HG03432 (cell line): Measurements from ENCODE around the gene ACTR5.
A peak's percentile ranks its signal among the peaks of the same experiment; 100 is the strongest.

Experiments used
- ATAC-seq: cut with Tn5 transposase; IDR thresholded peaks from one replicate; pipeline ENCODE4 v1.9.1; 2021; ENCODE audit warnings: mild to moderate bottlenecking, moderate library complexity; ENCODE audit not compliant: unreplicated experiment

ACTR5 gene

DNA sequence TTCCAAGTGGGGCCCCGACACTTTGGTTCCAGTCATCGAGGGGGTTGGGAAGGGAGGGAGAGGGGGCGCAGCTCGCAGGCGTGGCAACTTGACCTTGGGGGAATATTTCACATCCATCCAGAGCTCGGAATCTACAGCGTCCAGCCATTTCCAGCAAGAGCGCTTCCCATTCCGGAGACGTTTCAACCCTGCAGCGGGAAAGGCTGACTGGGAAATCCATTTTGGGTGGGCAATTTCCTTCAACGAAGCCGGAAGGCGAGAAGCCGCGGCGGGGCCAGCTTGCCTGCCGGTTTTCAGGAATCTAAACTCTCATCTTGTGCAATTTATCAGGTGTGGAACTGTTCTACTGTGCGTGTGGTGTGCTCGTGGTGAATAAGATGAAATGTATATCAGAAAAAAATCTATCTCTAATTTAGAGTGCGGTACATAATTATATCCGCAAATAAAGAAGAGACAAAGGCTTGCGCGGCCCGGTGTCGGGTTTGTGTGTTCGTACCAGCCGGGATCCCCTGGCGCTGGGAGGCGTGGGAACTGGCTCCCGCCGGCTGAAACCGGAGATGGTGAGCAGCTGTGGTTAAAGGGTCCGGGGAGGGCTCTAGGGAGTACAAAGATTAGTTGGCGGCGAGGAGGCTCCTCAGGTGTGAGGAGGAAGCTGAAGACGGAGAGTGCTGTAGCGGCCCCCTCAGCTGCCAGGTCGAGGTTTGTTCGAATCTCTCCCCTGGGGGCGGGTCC lies 19.2 kb upstream of the ACTR5 start:
- ATAC-seq = no peak

DNA sequence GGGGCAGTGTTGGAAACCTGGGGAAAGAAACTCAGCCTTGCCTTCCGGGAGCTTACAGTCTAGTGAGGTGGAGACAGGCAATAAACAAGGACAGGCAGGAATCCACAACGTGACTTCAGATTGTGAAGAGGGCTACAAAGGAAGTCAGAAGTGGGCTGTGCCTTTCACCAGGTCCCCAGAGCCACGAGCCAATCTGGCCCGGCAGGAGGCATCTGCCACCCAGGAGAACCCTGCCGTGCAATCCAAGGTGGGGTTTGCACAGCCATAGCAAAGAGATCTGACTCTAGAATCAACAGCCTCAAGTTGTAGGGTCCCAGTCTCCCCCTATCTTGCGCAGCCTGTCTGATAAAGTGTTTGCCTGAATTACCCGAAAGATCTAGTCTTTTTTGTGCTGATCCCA lies 18.5 kb upstream of the ACTR5 start:
- ATAC-seq = no peak

DNA sequence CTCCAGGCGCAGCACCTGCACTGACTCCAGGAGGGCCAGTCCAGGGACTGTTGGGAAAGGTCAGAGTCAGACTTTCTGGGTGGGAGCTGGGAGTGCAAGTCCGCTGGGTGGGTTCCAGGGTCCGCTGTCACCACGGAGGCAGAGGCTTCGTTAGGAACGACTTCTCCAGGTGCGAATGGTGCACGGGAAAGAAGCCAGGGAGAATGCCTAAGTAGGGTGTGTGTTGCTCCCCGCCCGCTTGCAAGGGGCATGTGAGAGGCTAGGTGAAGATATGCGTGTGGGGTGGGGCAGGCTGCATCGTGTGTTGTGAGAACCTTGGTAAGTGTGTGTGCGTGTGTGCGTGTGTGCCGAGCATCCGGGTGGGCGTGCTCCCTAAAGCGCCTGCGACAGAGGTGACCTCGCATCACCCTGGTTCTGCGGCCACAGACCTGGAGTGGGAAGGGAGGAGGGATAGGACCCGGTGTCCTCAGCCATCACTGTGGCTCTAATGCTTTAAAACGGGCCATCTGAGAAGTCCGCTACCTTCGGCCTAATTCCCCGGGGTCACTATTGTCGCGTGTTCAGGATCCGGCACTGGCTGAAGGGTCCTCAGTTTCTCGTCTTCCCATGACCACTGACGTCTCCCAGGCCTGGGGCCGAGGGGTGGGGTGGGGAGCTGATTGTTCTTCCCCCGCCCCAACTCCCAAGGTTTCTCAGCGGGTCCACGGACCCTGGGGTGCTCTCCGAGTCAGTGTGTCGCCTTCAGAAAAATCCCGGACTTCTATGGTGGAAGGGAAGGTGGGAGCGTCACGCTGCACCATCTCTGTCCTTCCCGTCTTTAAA lies 17.9 kb upstream of the ACTR5 start:
- ATAC-seq = no peak

DNA sequence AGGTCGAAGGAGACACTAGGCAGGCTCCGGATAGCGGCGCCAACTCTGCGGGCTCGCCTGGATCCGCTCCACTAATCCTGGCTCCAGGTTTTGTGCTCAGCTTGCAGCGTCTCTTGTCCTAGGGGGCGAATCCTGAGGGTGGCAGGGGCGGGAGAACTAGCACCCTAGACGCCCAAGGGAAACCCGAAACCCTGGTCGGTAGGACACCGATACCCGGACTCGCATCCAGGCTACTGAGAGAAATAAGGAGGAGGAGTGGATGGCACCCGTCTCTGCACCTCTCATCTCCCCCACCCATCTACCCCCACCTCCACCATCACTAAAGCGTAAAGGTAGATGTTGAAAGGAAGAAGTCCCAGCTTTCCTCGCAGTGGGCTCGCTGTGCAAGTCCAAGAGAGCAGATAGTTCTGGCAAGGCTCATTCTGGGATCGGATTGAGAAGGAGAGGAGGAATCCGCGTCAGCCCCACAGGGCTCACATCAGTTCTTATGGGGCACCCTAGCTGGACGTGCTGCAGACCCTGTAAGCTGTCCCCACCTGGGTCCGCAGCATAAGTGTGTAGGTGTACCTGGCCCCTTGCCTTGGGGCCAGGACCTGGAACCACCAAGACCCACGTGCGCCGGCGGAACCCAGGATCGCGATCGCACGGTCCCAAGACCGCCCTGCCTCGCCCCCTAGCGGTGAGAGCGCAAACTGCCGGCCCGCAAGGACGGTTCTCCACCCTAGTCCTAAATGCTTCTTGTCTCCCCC lies 17.1 kb upstream of the ACTR5 start:
- ATAC-seq = peak; percentile 71

DNA sequence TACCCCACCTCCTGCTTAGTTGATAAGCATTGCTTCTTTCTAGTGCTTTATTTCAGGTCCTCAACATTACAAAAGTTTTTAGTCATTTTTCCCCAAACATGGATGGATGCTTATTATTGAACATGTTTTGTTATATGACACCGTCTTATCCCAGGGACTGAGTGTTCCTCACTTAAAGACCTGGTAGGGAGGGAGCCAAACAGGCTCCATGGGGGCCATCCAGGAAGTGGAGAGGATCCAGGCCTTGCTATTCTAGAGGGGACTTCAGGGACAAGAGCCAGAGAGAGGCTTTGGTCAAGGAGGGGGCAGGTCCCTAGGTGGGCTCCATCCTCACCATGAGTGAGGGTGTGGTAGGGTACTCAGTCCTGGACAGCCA lies 16.5 kb upstream of the ACTR5 start:
- ATAC-seq = no peak

DNA sequence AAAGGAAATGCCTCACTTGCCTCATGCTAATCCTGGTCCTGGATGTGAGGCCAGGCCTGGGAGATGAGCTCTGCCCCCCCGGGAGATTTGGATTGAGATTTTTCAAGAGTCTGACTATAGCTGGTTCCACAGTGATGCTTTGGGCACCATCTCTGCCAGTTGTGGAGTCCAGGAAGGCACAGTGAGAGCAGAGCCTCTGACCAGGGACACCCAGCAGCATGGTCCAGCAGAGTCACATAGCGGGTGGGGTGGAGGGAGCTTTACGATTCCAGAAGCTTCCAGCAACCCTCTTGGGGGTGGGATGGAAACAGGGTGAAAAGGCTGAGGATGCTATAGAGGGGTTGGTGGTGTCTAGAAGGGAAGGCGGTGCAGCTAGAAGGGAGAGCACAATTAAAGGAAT lies 15.3 kb upstream of the ACTR5 start:
- ATAC-seq = no peak

DNA sequence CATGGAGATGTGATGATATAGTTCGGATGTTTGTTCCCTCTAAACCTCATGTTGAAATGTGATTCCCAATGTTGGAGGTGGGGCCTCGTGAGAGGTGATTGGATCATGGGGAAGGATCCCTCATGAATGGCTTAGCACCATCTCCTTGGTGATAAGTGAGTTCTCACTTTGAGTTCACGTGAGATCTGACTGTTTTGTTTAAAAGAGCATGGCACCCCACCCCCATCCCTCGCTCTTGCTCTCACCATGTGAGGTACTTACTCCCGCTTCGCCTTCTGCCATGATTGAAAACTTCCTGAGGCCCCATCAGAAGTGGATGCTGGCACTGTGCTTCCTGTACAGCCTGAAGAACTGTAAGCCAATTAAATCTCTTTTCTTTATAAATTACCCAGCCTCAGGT lies 13.1 kb upstream of the ACTR5 start:
- ATAC-seq = no peak

DNA sequence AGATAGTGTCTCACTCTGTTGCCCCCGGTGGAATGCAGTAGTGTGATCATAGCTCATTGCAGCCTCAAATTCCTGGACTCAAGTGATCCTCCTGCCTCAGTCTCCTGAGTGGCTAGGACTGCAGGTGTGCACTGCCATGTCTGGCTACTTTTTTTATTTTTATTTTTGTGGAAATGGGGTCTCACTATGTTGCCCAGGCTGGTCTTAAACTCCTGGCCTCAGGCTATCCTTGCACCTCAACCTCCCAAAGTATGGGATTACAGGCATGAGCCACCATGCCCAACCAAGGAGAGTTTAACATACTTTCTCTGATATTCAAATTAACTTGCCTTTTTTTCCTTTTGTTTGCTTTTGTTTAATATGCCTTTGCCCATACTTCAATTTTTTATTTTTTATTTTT lies 10.4 kb upstream of the ACTR5 start:
- ATAC-seq = no peak

DNA sequence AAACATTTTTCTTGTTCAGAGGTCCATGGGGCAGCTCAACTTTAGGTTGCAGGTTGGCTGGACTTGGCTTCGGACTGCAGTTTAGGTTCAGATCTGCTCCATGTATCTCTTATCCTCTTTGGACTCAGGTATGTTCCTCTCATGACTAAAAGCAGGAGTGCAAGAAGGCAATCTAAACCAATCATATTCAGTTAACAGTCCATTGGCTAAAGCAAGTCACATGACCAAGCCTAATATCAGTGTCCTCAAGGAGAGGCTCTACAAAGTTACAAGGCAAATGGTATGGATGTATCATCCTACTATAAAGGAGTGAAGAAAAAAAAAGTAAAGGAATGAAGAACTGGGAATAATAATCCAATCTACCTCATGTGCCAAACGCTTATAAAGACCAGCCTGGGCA lies 2.5 kb upstream of the ACTR5 start:
- no peak for ATAC-seq

DNA sequence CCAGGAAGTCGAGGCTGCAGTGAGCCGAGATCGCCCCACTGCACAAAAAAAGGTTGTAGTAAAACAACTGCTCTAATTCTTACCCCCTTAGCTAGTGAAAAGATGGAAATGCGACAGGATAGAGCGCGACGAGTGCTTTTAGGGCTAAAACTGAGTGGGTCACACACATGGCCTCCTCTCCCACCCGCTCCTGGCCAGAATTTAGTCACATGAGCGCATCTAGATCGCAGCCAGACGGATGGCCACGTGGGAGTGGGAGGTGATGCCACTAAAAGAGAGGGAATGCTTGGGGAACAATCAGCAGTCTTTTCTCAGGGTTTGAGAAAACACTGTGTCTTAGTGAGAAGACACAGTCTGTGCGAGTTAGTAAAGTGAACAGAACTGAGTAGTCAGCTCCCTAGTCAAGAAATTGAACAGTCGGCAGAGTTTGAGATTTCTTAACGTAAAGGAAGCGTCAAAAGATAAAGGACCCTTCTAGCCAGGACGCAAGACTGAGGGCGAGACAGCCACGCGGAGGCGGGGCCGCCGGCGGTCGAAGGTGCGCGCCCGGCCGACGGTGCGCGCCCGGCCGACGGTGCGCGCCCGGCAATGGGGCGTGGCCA lies 664 bp upstream of the ACTR5 start:
- no peak for ATAC-seq

DNA sequence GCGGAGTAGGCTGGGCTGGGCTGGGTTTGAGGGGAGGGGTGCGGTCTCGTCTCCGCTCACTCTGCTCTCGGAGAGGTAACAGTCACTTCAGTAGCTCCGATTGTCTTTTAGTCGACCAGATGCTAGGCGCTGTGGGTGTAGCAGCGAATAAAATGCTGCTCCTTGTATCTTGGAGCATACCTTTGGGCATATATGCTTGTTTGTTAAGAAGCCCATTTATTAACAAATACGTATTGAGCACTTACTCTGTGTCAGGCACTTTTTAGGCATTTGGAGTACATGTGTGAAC lies 545 bp downstream of the ACTR5 start:
- peak; percentile 28 for ATAC-seq

DNA sequence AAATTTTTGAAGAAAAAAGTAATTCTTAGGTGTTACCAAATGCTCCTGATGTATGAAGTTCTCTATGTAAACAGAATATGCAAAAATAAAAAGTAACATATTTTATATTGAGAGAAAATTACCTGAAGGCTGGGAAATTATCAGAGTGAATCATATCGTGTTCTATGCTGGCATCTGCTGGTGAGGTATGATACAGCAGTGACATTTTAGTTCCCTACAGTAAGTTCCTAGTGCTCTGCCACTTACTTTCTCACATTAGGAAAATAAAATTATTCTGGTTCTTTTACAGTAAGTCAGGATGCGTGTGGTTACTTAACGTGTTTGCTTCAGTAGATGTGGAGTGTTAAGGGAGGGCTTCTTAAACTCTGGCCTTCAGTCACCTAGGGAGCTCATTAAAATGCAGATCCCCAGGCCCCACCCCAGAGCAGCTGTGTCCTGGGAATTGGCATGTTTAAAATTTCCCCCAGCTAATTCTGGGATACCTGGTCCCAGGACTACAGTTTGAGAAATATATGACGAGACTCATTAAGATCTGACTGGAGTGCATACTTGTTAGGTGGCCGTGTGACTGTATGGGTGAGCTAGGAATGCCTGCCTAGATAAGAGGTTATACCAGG lies 3.2 kb downstream of the ACTR5 start:
- no peak for ATAC-seq

DNA sequence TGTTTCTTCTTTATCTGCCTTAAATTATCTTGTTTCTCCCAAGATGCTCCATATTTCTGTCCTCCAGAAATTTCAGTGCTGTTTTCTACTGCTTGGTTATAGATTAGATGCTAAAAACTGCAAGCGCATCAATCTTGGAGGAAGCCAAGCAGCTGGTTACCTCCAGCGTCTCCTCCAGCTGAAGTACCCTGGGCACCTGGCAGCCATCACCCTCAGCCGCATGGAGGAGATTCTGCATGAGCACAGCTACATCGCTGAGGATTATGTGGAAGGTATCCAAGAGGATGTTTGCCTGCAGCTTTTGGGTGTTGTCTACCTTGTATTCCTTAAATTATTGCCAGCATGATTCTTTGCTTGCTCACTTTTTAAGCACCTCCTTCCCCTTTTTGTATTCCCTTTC lies 3.8 kb downstream of the ACTR5 start:
- no peak for ATAC-seq

DNA sequence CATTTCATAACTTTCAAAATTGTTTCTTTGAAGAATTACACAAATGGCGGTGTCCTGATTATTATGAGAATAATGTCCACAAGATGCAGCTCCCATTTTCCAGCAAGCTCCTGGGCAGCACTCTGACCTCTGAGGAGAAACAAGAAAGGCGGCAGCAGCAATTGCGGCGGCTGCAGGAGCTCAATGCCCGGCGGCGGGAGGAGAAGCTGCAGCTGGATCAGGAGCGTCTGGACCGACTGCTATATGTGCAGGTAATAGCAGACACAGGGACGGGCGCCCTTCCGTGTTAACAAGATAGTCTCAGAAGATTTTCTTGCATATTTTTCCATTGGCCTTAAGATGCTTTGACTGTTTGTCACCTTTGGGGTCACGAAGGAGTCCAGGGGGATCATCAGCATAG lies 6.7 kb downstream of the ACTR5 start:
- no peak for ATAC-seq

DNA sequence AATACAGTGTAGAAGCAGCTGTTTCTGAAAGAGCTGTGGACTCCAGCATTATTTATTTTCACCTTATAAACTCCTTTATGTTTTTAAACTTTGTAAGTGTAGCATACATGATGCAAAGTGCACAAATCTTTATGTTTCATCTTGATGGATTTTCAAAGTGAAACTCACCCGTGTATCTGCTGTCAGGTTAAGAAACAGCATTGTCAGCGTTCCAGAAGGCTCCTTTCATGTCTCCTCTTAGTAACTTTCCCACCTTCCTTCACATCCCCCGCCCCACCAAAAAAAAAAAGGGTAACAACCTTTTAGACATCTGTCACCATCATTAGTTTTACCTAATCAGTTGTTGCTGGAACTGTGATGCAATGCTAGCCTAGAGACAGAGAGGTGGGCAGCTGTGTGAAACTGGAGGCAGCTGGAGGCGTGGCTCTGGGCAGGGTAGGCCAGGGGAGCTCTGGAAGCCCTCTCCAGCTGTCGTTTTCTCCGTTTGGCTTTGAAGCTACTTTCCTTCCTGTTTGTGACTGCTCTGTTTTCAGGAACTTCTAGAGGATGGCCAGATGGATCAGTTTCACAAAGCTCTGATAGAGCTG lies 7.2 kb downstream of the ACTR5 start:
- ATAC-seq = no peak

DNA sequence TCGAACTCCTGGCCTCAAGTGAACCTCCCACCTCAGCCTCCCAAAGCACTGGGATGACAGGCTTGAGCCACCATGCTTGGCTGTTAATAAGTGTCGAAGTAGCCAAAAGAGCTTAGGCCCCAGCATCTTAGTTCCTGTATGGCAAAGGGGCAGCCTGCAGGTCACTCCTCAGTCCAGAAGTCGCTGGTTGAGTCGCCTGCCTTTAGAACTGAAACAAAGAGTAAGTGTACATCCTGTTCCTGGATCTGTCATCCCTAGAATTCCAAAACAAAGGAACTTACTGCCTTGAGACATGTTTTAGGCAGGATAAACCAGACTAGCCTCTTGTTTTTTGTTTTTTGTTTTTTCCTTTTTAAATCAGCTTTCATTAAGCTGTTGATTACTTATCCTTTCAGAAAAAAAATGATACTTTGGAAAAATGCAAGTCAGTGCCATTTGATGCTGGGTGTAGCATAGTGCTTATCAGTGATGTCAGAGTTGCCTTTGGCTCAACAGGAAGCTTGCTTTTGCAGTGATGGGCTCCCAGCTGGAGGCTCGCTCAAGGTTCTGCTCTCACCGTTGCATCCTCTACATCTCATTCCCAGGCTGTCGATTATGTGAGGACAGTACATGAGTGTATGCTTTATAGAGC lies 9.0 kb downstream of the ACTR5 start:
- no peak for ATAC-seq

DNA sequence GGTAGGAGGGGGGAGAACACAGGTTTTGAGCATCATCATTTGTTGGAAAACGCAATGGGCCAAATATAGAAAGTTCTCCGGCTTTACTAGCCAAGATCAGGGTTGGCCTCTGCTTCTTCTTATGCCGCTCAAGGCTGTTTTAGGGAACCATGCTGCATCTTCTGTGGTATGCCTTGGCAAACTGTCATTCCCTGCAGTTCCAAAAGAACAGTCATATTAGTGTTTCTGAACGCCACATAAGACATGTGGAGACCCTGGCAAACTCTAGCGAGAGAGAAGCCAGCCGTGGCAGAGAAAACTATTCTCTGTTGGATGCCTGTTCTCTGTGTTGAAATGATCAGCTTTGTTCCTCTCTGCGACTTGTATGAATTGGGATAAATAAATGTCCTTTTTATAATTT lies 10.8 kb downstream of the ACTR5 start:
- ATAC-seq = no peak

DNA sequence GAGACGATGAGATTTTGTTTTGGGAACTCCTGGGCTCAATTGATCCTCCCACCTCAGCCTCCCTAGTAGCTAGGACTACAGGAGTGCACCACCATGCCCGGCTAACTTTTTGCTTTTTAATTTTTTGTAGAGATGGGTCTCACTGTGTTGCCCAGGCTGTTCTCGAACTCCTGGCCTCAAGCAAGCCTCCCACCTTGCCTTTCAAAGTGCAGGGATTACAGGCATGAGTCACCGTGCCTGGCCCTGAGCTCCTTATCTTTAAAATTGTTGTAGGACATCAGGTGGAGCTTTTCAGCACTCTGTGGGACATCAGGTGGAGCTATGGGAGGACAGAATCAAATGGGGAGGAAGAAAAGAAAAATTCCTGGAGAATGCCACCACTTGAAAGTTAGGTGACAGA lies 12.7 kb downstream of the ACTR5 start:
- no peak for ATAC-seq

DNA sequence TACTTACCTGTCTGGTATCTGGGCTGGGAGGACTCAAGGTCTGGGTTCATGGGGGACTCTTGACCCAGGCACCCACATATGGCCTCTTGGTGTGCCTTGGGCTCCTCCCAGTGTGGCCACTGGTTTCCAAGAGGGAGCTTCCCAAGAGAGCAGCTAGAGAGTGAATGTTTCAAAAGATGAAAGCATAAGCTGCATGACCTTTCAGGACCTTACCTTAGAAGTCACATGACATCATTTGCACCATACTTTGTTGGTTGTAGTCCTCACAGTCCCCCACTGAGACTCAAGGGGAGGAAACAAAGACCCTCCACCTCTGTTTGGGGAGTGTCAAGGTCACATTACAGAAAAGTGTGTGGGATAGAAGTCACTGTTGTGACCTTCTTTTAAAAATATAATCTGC lies 13.9 kb downstream of the ACTR5 start:
- ATAC-seq = no peak

DNA sequence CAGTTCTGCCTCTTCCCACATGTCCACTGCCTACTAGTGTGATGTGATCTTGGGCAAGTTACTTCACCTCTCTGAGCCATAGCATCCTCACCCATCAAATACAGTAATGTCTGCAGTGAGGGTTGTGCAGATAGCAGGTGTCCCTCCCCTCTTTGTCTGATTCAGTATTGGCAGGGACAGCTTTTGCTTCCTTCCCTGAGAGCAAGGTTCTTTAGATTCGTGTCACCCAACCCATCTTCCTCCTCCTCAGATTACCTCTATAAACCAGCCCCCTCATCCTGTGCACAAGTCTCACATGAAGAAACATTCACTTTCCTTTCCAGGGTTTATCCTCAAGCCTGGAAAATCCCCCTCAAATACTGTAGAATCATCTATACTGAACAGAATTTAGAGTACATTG lies 15.4 kb downstream of the ACTR5 start:
- ATAC-seq = no peak
